ENCODE data around the gene LTB4R2.

The LTB4R2 gene

DNA sequence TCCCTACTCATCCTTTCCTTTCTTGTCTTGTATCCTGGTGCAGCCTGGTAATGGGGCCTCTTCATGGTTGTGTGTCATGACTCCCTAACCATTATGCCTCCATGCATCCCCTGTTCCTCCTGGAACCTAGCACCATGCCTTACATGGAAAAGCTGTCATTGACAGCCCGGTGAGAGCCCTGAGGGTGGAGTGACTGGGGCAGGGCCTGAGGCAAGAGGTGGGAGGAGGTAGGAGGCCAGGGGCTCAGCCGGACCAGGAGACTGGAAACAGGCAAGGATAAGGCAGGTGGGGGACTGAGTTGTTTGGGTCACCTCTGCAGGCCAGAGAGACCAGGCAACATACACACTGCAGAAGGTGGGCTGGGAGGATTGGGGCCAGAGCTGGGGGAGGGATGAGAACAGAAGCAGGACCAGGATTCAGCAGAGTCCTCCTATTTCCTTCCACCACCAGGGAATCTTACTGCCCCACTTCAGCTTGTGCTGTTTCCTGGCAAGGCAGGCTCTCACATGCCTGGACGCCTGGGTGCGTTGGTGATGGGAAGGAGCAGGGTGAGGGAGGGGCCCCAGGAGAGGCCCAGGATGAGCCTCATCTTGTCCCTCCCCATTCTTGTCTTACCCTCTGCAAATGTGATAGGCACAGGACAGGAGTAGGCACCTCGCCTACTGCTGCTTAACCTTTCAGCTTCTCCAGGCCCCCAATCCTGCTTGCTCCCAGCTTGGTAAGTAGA, at the start of gene LTB4R2:
Gene LTB4R2, plus strand, starts transcription at position 603 of the 727 bp plus-strand sequence. CDS start 525 bp downstream, outside the sequence.
- DNase-seq (ENCODE audit: low read depth), result no peak

DNA sequence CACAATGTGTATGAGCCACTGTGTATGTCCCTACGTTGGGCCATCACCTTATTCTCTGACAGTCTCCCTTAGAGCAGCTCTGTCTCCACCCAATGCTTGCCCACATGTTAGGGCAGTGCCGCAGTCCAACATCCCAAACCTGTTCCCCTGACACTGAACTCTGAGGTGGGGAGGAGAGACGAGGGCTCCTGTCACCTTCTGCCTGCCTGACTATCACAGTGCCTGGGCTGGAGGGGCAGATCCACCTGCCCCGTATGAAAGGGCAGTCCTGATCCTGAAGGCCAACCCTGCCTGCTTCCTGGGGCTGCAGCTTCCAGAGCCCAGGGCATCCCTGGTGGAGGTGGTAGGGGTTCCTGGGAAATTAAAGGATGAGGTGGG, 49.2 kb upstream of the LTB4R2 start:
- no peak for DNase-seq (ENCODE audit: low read depth)

GRCh38 chr14:24261256-24261968, 48.5 kb upstream of the LTB4R2 start:
- DNase-seq (ENCODE audit: low read depth), result no peak

GRCh38 chr14:24261969-24262327, 48.0 kb upstream of the LTB4R2 start:
- no peak for DNase-seq (ENCODE audit: low read depth)

DNA sequence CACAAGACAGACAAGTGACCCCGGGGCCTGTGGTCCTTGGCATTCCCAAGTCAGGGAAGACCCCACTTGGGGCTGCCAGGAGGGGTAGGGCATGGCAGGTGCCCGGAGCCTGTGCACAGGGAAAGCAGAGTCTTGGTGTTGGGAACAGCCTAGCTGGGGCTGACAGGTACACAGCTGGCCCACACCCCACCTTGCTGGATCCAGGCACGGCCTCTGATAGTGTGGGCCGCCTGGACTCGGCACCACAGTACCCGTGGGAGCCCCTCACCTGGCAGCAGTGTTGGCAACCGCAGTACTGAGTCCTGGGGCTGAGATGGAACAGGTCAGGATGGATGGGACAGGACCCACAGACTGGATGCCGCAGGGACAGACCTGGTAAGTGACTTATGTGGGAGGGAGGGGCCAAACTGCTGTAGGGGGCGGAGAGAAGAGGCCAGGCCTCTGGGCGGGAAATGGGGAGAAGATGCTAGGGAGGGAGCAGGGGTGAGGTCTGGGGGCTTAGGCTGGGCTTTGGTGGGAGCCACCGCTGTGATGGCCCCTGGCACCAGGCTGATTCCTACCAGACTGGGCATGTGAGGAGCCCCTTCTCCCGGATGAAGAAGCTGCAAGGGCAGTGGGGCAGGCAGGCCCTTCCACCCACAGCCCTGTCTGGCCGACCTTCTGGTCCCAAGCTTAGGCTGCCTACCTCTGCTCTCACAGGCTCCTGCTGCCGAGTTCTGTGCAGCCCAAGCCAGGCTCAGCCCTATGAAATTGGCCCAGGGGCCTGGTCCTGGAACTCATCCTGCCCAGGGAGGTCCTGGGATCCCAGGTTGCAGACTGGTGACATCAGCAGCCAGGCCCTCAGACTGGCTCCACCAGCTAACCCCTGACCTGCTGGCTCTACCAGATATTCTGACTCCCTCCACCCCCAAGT, 46.9 kb upstream of the LTB4R2 start, which contains the start of gene TGM1:
Gene TGM1, minus strand, starts transcription at position 357 of the 913 bp plus-strand sequence. CDS start 825 bp downstream, outside the sequence.
- DNase-seq (ENCODE audit: low read depth), result no peak

GRCh38 chr14:24263848-24264247, 46.1 kb upstream of the LTB4R2 start:
- DNase-seq (ENCODE audit: low read depth), result no peak

- no peak for DNase-seq (ENCODE audit: low read depth)
These were observed 45.6 kb upstream of the LTB4R2 start for GRCh38 chr14:24264298-24264697.

GRCh38 chr14:24266344-24267244, 43.3 kb upstream of the LTB4R2 start:
- no peak for DNase-seq (ENCODE audit: low read depth)

- no peak for DNase-seq (ENCODE audit: low read depth)
These were observed 42.4 kb upstream of the LTB4R2 start for GRCh38 chr14:24267516-24267915.

DNA sequence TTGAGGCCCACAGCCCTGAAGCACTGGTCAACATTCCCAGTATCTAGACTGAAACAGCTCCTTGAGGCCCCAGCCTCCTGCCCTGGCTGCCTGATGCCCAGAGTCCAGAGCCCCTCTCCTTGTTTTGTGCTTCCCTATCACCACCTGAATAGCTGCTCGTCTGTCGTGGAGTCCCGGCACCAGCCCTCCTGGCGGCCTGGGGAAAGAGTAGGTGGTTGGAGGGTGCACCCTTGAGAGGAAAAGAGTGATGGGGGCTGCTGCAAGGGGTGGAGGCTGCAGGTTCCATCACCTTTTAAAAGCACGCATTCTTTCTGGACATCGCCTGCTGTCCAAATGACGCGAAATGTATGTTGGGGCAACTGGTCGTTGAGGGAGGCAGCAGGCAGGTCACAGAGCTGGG, 41.7 kb upstream of the LTB4R2 start:
- no peak for DNase-seq (ENCODE audit: low read depth)

DNA sequence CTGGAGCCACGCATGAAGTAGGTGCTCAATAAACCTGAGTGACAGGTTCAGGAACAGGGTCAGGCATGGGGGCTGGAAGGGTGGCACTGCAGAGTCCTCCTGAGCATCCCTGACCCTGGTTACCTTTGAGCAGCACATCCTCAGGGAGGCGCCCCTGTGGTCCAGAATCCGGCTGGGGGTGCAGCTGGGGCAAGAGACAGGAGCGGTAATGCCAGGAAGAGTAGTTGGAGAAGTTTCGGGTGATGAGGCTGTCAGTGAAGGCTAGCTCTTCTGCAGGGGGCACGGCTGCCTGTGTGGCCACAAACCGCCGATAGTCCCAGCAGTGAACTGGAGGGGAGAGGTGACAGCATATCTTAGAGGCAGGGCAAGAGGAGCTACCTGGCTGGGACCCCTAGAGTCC, 40.6 kb upstream of the LTB4R2 start:
- DNase-seq (ENCODE audit: low read depth), result no peak

GRCh38 chr14:24269910-24270536, 39.9 kb upstream of the LTB4R2 start:
- no peak for DNase-seq (ENCODE audit: low read depth)

DNA sequence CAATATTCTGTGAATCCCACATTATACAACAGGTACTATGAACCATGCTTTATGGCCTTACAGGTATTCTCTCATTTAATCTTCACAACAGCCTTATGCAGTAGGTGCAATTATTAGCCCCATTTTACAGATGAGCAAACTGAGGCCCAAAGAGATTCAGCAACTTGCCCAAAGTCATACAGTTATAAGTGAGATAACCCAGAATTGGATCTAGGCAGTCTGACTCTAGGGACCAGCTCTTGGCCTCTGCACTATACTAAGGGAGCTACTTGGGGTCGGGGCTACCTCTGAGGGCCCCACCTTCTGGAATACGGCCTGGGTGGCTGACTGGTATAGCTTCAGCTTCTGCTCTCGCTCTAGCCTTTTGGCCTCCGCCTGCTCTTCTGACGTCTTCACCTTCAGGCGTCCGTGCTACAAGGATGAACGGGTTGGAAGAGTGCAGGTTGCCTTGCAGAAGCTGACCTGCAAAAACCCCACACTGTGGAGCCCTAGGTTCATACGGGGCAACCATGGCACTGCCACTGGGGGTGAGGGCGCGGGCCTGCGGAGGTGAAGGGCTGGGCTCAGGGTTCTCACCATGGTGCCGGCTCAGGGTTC, 39.3 kb upstream of the LTB4R2 start:
- DNase-seq (ENCODE audit: low read depth), result no peak

- DNase-seq (ENCODE audit: low read depth), result peak; percentile 87
These were observed 38.7 kb upstream of the LTB4R2 start, which contains the start of gene RABGGTA for GRCh38 chr14:24271134-24271833. TSS of gene RABGGTA (minus strand) at chr14:24271597. CDS start at chr14:24271115, 482 bp downstream.

GRCh38 chr14:24271834-24272263, 38.1 kb upstream of the LTB4R2 start:
- no peak for DNase-seq (ENCODE audit: low read depth)

DNA sequence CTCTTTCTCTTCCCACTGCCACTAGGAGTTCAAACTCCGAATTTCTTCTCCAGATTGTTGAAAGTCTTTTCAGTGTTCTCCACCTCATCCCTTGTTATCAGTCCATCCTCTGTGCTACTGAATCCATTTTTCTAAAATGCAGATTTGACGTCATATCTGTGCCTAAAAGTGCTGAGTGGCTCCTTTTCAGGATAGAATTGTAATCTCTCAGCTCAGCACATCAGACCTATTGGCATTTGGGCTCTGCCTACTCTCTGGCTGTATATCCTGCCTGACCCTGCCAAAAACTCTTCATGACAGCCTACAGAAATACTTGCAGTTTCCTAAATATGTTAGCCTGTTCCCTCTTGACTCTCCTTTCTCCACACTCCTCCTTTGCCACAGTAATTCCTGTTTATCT, 37.5 kb upstream of the LTB4R2 start:
- no peak for DNase-seq (ENCODE audit: low read depth)

DNA sequence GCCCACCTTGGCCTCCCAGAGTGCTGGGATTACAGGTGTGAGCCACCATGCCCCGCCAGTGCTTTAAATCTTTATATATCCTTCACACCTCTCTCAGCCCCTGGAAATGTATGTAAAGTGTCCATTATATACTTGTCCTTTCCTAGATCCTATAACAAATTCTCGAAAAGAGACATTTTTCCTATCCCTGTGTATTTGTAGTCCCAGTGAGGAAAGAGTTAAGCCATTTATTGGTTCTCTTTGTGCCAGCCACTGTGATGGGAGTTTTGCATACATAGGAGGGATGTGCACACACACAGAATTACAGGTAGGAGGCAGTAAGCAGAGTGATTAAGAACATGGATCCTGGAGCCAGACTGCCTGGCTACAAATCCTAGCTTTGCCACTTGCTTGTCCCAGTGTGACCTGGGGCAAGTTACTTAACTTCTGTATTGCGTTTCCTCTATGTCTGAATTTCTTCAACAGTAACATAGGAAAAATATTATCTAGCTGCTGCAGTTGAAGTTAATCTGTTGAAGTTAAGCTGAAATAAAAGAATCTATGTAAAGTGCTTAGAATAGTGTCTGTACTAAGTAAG, 36.4 kb upstream of the LTB4R2 start:
- DNase-seq (ENCODE audit: low read depth), result no peak

DNA sequence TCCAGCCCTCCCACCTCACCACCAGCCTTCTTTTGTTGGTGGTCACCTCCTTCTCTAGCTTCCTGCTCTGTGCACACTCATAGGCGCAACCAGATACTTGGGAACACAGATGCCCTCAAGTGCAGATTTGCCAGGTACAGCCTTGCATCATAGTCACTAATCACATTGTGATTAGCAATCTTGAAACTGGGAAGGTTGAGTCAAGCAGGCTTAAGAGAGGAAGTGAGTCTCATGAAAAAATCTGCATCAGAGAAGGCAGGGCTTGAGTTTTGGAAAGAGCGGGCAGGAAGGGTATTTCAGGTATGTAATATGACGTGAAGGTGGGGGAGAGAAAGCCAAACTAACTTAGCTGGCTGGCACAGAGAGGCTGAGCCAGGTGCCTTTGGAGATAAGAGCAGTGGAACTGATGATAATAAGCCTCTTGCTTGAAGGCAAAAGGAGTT, 35.8 kb upstream of the LTB4R2 start:
- DNase-seq (ENCODE audit: low read depth), result peak; percentile 62

GRCh38 chr14:24277071-24277470, 32.9 kb upstream of the LTB4R2 start:
- no peak for DNase-seq (ENCODE audit: low read depth)
